WERI-Rb-1 (cell line): ENCODE measurements around the gene DEPDC1.

ENCODE experiments used
- DNase-seq: peaks from one replicate; pipeline ENCODE4 v3.0.0-alpha.2; 2020
- H3K27ac ChIP-seq: fragments of 250-450 bp; sonication (Bioruptor Pico); 2 replicates; pipeline ENCODE4 v1.5.1; 2020; ENCODE audit warnings: mild to moderate bottlenecking, moderate library complexity
- H3K27me3 ChIP-seq: fragments of 250-450 bp; sonication (Bioruptor Pico); 2 replicates; pipeline ENCODE4 v1.5.1; 2021; ENCODE audit warnings: mild to moderate bottlenecking, low read depth, moderate library complexity; ENCODE audit not compliant: insufficient read depth, severe bottlenecking
- H3K36me3 ChIP-seq: fragments of 250-450 bp; sonication (Bioruptor Pico); 2 replicates; pipeline ENCODE4 v1.5.1; 2020; ENCODE audit warnings: mild to moderate bottlenecking, moderate library complexity
- H3K4me3 ChIP-seq: 2 replicates; pipeline ENCODE4 v1.5.1; 2011; ENCODE audit warnings: low read depth, mild to moderate bottlenecking, control low read depth, low read length
- H3K9me3 ChIP-seq: fragments of 250-450 bp; sonication (Bioruptor Pico); 2 replicates; pipeline ENCODE4 v1.5.1; 2021; ENCODE audit warnings: mild to moderate bottlenecking, moderate library complexity; ENCODE audit not compliant: severe bottlenecking
- TF ChIP-seq, protein P1 (sequence below): IDR thresholded peaks from 2 replicates; pipeline ENCODE4 v1.5.1; 2011; ENCODE audit warnings: low read depth, mild to moderate bottlenecking, control low read depth, inconsistent platforms, low read length

Gene DEPDC1

DNA sequence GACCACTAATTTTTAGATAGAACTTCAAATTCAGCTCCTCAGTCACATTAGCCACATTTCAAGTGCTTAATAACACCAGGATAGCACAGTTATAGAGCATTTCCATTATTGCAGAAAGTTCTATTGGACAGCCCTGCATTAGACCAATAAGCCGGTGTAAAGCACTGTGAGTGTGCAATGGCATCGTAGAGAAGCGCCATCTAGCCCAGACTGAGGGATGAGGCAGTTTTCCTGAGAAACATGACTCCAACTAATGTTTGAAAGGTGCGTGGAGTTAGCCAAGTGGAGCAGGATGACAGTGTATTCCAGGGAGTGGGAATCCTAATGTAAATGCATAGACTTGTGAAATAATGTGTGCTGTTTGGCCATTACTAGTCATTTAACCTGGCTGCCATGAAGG lies 54.9 kb downstream of the DEPDC1 start:
- peak; percentile 22 for DNase-seq
- TF ChIP-seq, protein P1, sequence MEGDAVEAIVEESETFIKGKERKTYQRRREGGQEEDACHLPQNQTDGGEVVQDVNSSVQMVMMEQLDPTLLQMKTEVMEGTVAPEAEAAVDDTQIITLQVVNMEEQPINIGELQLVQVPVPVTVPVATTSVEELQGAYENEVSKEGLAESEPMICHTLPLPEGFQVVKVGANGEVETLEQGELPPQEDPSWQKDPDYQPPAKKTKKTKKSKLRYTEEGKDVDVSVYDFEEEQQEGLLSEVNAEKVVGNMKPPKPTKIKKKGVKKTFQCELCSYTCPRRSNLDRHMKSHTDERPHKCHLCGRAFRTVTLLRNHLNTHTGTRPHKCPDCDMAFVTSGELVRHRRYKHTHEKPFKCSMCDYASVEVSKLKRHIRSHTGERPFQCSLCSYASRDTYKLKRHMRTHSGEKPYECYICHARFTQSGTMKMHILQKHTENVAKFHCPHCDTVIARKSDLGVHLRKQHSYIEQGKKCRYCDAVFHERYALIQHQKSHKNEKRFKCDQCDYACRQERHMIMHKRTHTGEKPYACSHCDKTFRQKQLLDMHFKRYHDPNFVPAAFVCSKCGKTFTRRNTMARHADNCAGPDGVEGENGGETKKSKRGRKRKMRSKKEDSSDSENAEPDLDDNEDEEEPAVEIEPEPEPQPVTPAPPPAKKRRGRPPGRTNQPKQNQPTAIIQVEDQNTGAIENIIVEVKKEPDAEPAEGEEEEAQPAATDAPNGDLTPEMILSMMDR: peak; percentile 24; the same call in 1 of the 2 replicates
- no peaks in the 10 kb centered on the region for H3K27me3 ChIP-seq
- H3K9me3 ChIP-seq: no peaks in the 10 kb centered on the region
- no peak overlapping the region for H3K27ac ChIP-seq
- H3K4me3 ChIP-seq: no peak overlapping the region
- no peaks in the 10 kb centered on the region for H3K36me3 ChIP-seq

DNA sequence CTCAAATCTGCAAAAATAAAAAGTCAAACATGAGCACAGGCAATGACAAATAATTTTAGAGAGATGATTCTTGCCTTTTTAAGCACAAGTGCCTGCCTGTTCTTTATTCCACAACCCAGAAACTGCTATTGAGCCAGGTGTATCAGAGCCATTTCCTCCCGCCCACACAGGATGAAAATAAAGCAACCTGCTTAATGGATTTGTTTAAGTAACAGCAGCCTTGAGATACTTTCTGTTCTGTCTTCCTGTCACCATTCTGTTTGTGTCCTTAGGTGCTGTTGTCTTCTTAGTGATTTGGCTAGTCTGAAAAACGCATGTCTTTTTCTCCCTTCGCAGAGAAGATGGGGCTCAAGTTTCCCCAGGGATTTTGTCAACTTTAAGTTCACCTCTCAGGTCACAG lies 58.6 kb downstream of the DEPDC1 start:
- TF ChIP-seq, protein P1: no peak
- Histone ChIP-seq H3K36me3 (no peaks in the 10 kb centered on the region), H3K27me3 (no peaks in the 10 kb centered on the region), H3K9me3 (no peaks in the 10 kb centered on the region), H3K27ac (no peak overlapping the region), H3K4me3 (no peak overlapping the region)
- no peak for DNase-seq

DNA sequence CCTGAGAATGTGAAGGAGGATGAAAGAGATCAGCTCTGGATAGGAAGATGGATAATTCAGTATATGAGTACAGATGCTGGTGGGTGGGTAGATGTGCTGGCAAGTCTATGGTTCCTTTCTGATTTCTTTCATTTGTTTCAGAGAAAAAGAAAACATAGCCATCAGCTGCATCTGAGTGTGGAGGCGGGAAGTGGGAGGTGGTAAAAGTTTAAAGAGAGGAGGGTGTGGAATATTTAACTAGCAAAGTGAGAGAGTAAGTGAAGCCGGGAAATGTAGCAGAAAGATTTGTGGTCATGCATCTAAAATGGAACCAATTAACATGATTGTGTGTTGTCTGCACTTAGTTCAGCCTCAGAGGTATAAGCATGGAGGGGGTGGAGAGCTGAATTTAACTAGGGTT lies 63.5 kb downstream of the DEPDC1 start:
- TF ChIP-seq, protein P1: no peak
- no peaks in the 10 kb centered on the region for H3K36me3 ChIP-seq
- no peak for DNase-seq
- H3K27ac ChIP-seq: no peak overlapping the region
- H3K4me3 ChIP-seq: no peak overlapping the region
- H3K27me3 ChIP-seq: no peaks in the 10 kb centered on the region
- no peaks in the 10 kb centered on the region for H3K9me3 ChIP-seq

DNA sequence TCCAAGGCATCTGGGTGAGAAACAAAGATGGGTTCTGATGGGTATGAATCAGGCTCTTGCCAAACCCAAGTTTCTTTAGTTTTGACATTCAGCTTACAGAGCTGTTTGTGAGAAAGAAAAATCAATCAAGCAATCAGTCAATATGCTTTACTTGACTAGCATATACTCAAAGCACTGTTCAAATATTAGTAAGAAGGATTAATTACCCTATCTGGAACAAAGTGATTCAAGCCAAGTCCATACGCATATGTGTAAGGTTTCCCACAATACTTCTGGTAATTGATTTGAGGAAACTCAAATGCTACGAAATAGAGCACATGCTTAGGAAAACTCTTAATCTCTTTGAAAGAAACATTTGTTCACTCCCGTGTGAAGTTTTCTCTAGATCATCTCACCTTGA lies 65.8 kb downstream of the DEPDC1 start:
- no peaks in the 10 kb centered on the region for H3K9me3 ChIP-seq
- H3K27ac ChIP-seq: no peak overlapping the region
- no peak overlapping the region for H3K4me3 ChIP-seq
- H3K27me3 ChIP-seq: no peaks in the 10 kb centered on the region
- no peak for DNase-seq
- TF ChIP-seq, protein P1: no peak
- no peaks in the 10 kb centered on the region for H3K36me3 ChIP-seq

DNA sequence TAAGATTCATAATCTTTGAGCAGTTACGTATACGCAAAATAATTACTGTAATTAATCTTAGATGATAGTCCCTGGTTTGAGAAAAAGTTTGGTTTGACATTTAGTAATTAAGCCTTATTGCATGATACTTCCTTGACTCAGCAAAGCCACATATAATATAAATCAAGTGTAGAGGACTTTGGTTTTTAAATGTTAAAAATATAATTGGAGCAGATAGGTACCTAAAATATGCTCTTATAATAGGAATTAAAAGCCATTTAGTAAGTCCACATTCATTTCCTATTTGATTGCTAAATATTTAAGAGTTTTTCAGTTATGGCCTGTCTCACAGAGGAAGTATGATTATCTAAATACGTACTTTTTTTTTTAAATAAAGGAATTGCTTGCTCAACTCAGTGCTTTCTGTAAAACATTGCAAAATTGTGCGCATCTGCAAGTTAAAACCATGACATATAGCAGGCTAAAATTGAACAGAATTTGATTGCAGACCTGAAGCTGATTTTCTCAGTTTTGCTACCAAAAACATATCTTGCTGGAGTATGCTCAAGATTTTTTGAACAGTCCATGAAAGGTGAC lies 67.6 kb downstream of the DEPDC1 start:
- no peak overlapping the region for H3K27ac ChIP-seq
- H3K36me3 ChIP-seq: no peaks in the 10 kb centered on the region
- no peaks in the 10 kb centered on the region for H3K27me3 ChIP-seq

More for the DNA sequence above, 67.6 kb downstream of the DEPDC1 start:
- Histone ChIP-seq H3K9me3 (no peaks in the 10 kb centered on the region), H3K4me3 (no peak overlapping the region)
- DNase-seq: no peak
- TF ChIP-seq, protein P1: no peak
